HUDEP-2 (cell line): ENCODE measurements around the gene ELOVL3.
A peak's percentile ranks its signal among the peaks of the same experiment; 100 is the strongest.

Experiments used
- DNase-seq, 76 experiments: peaks; one replicate each; lab custom pipeline; 2025; ENCODE audit not compliant: unreplicated experiment in 76 of 76; lab: John Stamatoyannopoulos, UW

ELOVL3 gene

DNA sequence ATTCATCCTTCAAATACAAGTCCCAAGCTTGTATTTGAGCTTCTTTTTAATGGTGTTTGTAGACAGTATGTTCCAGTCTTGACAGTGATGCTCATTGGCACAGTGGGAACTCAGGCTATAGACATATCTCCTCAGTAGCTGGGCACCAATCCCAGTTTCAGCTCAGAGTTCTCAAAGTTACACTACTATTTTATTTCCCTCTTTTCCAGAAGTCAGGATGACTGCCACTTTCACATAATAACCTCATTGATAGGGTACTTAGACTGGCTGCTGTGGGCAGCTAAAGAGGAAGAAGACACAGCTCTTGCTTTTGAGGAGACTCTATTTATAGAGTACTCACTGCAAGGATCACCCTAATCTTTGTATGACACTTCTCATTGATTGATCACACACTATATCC lies 21.6 kb downstream of the ELOVL3 start:
- DNase-seq, result no peak

DNA sequence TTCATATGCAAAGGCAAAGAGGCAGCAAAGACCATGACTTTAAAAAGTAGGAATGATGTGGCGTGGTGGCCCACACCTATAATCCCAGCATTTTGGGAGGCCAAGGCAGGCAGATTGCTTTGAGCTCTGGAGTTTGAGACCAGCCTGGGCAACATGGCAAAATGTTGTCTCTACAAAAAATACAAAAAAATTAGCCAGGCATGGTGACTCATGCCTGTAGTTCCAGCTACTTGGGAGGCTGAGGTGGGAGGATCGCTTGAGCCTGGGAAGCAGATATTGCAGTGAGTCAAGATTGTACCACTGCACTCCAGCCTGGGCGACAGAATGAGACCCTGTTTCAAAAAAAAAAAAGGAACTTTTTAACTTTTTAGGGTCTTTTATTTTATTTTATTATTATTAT lies 26.4 kb downstream of the ELOVL3 start:
- DNase-seq, result peak in 1 of 76 experiments; percentile 3

DNA sequence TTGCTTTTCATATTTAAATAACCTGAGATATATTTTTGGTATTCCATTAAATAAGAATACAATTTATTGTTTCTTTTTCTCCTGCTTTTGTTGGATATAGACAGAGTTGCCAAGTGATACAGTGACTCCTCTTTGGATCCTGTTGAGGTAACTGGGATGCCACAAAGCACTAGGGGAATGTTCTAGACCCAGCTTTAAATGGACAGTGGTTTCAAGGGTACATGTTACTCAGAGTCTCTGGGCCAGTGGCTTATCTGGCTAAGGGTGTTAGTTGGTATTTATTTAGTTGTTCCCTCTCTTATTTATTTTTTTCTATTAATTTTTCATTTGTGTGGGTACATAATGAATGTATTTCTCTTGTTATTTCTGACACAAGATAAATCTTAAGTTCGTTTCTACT lies 28.3 kb downstream of the ELOVL3 start:
- no peak for DNase-seq

DNA sequence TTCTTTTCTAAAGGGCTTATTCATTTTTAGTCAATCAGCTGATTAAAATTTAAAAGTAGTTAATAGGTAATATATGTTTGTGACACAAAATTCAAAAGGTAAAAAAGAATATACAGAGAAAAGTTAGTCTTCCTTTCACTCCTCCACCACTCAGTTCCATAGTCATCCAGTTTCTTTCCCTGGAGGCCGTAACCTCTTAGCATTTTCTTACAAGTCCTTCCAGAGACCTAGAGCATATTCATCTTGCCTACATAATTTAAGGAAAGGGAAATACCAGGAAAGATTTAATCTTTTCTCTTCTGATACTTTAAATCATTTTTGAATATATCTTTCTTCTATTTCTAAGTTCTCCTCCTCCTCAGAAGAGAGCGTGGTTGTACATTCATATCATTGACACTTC lies 29.3 kb downstream of the ELOVL3 start:
- DNase-seq, result no peak

DNA sequence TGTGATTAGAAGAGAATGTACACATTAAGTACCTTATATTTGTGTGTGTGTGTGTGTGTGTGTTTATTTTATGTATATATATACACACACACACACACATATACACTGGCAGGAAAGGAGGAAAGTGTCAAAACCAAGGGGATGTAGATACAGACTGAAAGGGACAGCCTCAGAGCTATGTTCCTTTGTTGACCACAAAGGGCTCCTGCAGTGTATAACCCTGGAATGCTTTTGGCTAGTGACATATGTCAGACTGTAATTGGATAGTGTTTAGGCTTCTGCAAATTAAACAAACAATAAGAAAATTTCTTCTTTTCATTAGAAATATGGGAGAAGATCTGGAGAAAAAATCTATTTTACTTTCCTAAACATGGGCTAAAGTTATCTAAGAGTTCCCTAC lies 35.1 kb downstream of the ELOVL3 start:
- DNase-seq, result no peak

DNA sequence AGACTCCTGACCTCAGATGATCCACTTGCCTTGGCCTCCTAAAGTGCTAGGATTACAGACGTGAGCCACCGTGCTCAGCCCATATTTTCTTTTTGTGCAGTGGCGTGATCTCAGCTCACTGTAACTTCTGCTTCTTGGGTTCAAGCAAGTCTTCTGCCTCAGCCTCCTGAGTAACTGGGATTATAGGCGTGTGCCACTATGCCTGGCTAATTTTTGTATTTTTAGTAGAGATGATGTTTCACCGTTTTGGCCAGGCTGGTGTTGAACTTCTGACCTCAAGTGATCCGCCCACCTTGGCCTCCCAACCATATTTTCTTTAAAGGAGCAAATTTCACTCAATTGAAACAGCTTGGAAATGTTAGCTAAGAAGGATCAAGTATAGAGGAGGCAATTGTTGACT lies 35.7 kb downstream of the ELOVL3 start:
- DNase-seq, result no peak

DNA sequence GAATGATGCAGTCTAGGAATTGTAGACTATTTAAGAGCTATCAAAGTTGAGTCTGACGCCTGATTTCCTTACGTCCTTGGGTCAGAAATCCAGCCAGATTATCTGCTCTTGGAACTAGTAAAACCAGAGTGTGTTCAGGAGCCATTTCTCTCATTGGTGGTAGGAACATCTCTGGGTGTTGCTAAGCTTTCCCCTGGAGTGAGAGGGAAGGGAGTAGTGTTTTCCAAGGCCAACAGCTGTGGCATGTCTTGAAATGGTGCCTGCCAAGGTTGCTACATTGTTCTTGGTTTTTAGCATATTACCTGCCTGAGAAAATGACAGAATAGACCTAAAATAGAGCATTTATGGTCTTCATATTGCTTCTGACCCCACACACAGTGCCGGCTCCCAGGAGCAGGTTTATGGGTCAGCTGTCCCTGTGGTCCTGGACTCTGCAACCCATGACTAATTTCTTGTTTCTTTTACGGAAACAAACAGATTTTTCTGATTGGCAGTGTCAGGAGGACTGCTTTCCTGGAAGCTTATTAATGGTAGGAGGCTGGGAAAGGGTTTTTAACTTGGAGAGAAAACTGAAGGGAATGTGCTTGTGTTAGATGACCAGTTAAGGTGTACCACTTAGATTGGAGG lies 36.8 kb downstream of the ELOVL3 start:
- no peak for DNase-seq

DNA sequence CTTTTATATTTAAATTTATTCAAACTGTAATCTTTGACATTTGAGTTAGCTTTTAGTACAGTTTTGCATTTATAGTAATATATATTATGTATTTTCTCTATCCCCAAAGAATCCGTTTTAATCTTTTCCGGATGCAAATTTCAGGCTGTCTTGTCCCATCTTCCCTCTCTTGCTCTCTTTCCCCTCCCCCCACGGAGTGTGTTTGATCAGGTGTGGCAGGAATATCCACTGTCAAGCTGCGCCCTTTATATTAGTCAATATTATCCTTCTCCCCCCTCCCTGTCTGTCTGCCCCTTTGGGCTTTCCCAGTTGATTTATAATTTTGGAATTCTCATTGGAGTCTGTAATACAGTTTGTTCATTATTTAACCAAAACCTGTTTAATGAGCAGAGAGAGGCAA lies 38.3 kb downstream of the ELOVL3 start:
- DNase-seq, result no peak

DNA sequence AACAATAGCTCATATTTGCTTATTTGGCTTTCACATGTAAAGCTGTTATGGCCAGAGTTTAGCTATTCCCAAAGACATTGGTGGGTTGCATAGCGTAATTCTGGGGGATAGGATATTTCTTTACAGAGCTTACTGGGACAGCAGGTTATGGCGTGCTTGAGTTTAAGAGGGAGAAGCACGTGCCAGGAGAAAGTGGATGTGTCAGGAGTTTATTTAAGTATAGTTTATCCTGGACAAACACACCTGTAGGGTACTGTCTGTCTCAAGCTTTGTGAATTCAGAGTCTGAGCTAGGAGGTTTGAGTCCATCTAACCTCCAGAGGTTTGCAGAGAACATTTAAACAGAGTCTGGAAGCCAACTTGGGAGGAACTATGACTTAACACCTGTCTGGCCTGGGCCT lies 40.6 kb downstream of the ELOVL3 start:
- no peak for DNase-seq

DNA sequence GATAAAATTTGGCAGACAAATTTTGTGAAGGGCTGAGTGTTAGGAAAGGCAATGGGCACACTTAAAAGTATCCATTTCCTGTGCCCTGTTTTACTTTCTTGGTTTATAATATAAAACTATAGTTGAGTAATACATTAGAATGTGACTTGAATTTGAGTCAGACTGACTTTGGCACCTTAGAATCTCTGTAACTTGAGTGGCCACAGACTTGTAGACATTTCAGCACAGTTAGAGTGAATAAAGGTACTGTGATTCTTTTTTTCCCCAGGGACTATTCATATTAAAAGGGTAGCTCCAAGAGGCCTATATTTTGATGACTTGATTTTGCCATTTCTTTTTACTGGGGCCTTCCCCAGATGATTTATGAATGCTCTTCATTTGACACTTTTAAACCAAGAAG lies 41.6 kb downstream of the ELOVL3 start:
- DNase-seq, result no peak

DNA sequence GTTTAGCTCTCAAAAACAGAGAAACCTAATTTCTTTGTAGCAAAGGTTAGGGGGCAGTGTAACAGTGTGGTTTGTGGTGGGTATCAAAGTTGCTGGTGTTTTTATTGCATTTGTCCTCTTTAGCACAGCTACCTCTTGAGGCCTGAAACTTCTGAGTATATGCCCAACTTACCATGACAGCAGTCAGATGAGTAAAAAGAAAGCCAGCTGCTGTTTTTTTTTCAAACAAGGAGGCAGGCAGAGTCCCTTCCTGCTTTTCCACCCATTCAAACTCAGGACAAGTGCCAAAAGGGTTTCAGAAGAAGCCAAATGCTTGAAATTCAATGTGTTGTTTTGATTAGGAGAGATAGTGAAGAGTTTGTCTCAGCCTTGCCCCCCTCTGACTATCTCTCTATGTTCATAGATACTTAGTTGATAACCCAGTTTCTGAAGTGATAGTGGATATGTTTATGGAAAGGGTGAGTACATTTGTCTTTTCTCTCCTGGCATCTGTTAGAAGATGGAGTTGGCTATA lies 42.3 kb downstream of the ELOVL3 start:
- DNase-seq, result peak in 9 of 76 experiments; percentile 8 to 46 (median 18)

DNA sequence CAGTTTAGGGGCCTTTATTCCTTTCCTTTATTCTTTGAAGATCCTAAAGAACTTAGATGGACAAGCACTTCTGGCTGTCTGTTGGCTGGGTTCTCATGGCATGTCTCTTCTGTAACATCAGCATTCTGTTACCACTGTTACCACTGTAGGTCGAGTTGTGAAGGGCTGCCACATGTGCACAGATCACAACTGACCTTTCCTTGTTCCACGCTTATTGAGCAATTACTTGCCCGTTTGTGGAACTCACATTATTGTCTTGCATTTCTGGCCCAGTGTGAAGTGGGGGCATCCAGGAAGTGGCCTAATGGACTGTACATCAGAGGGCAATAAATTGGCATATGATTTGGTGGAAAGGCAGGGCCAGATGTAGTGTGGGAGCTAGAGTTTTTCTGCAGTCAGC lies 42.9 kb downstream of the ELOVL3 start:
- no peak for DNase-seq

DNA sequence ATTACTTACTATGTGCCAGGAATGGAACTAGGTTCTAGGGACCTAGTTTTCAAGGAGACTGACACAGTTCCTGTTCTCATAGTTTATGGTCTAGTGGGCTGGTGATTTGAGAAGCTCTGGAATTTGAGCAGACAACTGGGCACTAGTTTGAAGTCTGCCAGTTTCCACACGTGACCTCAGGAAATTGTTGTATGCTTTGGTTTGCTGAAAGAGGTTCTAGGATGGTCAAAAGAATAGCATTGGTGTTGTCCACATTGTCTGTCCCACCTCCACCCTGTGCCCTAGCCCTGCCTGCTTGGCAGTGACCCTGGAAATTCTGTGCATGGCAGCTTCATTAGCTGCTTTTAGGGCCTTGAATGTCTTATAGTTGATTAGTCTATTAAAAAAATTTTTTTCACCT lies 48.0 kb downstream of the ELOVL3 start:
- DNase-seq, result no peak

DNA sequence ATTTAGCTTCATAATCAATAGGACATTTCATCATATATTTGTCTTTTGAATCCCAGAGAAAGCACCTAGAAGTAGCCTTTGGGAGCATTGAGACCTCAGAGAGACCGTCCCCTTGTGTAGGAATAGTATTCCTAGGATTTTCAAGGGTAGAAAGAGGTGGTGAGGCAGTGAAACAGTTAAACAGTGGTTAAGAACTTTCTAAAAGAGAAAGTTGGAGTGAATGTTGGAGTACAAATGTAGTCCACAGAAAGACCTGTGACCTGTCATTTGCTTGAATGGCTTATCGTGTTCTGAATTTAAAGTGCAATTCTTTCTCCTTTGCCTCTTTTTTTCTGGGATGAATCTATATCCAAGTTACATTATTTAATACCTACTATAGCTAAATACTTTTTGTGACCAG lies 49.2 kb downstream of the ELOVL3 start:
- no peak for DNase-seq

DNA sequence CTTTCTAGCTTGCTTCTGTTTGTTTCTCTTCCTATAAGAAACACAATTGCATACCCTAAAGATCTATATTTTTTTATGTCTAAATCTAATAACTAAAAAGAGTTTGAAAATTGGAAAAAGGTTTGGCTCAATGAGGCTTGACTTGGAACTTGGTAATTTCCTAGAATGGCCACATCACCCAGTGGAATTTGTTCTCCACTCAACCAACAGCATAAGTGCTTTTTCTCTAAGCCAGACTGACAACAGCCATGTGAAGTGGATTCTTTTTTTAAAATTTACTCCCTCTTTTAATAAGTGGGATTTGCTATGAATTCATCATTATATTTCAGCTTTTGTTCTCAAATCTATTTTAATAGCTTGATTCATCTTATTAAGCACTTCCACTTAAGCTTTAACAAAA lies 53.0 kb downstream of the ELOVL3 start:
- DNase-seq, result no peak
